IPS-NIHi7 (cell line): ENCODE measurements around the gene SLC27A6.

ENCODE experiments used
- DNase-seq: peaks from one replicate; pipeline ENCODE4 v3.0.0; 2012; ENCODE audit warnings: mixed read lengths; ENCODE audit errors: extremely low spot score

SLC27A6 gene

GRCh38 chr5:129063483-129064113, 98.3 kb downstream of the SLC27A6 start:
- DNase-seq = no peak

GRCh38 chr5:129065721-129066120, 100.4 kb downstream of the SLC27A6 start:
- no peak for DNase-seq

- DNase-seq = no peak
Observed at GRCh38 chr5:129067745-129068144, 102.5 kb downstream of the SLC27A6 start.

- no peak for DNase-seq
Observed at GRCh38 chr5:129069292-129069691, 104.0 kb downstream of the SLC27A6 start.

- DNase-seq = no peak
Observed at GRCh38 chr5:129073111-129073510, 107.8 kb downstream of the SLC27A6 start.

GRCh38 chr5:129074903-129075302, 109.6 kb downstream of the SLC27A6 start:
- DNase-seq = no peak

GRCh38 chr5:129077433-129078075, 112.3 kb downstream of the SLC27A6 start:
- DNase-seq = no peak

GRCh38 chr5:129078247-129078646, 113.0 kb downstream of the SLC27A6 start:
- DNase-seq = no peak

GRCh38 chr5:129078660-129079059, 113.4 kb downstream of the SLC27A6 start:
- no peak for DNase-seq

GRCh38 chr5:129079496-129079895, 114.2 kb downstream of the SLC27A6 start:
- DNase-seq = no peak

- no peak for DNase-seq
Observed at GRCh38 chr5:129080766-129081165, 115.5 kb downstream of the SLC27A6 start.

- no peak for DNase-seq
Observed at GRCh38 chr5:129082225-129083136, 117.2 kb downstream of the SLC27A6 start.
